IPS DF 19.7 (cell line): ENCODE results near the gene MCTP2.

ENCODE experiments used
- DNase-seq: peaks from one replicate; pipeline ENCODE4 v3.0.0-alpha.2; 2013; ENCODE audit warnings: low read depth, low spot score

The MCTP2 gene, protein sequence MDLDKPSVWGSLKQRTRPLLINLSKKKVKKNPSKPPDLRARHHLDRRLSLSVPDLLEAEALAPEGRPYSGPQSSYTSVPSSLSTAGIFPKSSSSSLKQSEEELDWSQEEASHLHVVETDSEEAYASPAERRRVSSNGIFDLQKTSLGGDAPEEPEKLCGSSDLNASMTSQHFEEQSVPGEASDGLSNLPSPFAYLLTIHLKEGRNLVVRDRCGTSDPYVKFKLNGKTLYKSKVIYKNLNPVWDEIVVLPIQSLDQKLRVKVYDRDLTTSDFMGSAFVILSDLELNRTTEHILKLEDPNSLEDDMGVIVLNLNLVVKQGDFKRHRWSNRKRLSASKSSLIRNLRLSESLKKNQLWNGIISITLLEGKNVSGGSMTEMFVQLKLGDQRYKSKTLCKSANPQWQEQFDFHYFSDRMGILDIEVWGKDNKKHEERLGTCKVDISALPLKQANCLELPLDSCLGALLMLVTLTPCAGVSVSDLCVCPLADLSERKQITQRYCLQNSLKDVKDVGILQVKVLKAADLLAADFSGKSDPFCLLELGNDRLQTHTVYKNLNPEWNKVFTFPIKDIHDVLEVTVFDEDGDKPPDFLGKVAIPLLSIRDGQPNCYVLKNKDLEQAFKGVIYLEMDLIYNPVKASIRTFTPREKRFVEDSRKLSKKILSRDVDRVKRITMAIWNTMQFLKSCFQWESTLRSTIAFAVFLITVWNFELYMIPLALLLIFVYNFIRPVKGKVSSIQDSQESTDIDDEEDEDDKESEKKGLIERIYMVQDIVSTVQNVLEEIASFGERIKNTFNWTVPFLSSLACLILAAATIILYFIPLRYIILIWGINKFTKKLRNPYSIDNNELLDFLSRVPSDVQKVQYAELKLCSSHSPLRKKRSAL

DNA sequence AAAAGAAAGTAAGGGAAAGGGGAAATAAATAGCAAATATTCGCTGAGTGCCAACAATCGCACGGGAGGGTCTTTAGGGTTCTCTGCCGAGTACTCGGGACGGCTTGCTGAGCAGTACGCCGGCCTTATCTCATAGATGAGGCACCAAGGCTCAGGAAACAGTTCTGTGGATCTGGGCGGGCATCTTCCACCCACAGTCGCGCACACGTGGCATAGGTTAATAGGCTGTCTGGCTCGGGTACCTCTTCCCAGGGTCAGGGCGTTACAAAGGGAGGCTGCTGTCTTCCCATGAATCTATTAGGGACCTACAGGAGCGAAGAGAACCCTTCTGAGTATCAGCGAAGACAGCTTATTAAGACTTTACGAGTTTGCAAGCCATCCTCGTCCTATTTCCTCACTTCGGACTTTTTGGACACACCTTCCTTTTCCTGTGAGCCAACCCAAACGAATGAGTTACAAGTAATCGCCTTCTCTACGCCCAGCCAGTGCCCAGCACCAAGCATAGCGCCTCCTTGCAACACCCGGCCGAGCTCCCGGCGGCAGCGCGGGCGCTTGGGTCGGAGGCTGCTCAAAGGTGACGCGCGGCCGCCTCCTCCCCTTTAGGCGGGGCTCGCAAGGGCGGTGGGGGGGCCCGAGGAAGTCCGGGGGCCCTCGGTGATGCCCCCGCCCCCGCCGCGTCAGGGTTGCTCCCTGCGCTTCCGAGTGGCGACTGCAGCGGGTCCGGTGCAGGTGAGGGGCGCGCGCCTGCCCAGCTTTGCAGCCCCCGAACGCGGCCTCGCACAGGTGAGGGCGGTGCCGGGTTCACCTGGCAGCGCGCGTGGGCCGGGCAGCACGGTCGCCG is at the start of gene MCTP2:
Gene MCTP2, plus strand, starts transcription at position 679 of the 840 bp plus-strand sequence. CDS start 66,705 bp downstream, outside the sequence.
- peak; percentile 40 for DNase-seq

GRCh38 chr15:94182883-94183282 is 48.5 kb upstream of the MCTP2 start:
- no peak for DNase-seq

GRCh38 chr15:94185547-94186236 is 45.7 kb upstream of the MCTP2 start:
- DNase-seq = no peak

DNA sequence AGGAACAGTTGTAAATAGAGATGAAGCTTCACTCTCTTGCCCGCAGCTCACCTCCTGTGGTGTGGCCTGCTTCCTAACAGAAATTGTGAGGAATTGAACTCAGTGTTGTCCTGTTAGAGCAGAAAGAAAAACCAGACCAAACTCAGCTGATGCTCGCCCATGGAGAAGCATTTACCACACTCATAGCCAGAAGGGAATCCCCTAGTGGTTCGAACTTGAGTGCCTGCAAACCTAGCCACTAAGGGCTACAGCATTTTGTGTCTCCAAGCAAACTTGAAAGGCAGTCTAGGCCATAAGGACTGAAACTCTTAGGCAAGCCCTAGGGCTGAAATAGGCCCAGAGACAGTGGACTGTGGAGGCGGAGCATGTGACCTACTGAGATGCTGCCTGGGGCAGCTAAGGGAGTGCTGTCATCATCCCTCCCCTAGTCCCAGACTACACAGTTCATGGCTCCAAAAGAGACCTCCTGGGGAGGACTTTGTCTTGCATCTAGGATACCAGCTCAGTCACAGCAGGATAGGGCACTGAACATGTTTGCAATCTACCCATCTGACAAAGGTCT is 44.5 kb upstream of the MCTP2 start:
- no peak for DNase-seq

DNA sequence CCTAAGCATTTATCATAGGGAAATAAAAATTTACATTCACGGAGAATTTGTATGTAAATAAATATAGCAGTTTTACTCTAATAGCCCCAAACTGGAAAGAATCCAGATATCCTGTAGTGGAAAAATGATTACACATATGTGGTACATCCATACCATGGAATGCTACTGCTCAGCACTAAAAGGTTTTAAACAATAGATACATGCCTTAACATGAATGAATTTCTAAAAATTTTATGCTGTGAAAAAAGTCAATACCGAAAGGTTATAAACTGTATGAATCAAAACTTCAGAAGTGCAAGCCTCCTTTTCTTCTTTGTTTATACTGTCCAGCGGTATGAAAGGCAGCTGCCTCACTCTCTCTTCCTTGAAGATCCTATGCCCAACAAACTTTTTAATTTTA is 37.5 kb upstream of the MCTP2 start:
- DNase-seq = no peak

- DNase-seq = no peak
These were observed 34.8 kb upstream of the MCTP2 start for GRCh38 chr15:94196531-94196930.

DNA sequence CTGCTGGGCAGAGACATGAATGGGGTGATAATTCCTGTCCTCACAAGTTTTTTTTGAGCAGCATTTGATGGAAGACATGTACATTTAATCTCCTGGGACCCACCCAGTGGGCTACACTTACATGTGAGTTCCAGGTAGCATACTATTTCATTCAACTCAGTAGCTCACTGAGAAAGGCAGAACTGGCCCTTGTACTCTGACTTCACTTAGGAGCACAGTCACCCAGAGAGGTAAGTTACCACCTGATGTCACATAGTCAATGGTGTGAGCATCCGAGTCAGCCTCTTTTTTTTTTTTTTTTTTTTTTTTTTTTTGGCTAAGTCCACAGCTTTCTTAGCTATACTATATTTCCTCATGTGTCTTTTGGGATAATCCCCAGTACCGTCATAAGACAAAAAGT is 32.7 kb upstream of the MCTP2 start:
- DNase-seq = no peak

DNA sequence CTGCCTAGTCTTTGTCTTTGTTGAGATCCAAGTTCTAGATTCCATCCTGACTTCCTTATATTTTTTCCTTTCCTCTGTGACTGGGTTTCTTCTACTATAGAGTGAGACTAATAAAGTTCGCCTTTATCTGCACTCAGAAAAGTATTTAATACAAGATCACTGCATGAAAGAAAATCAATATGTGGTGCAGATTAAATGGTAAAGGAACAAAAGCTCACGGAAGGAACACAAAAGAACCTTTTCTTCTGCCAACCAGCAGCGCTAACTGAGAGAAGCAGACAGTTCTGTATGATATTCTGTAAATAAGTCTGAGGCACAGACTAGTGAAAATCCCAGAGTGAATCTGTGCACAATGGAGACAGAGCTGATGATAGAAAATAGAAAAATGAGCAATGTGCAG is 31.6 kb upstream of the MCTP2 start:
- DNase-seq = no peak

- DNase-seq = peak; percentile 28
These were observed 28.1 kb upstream of the MCTP2 start for GRCh38 chr15:94203306-94203705.

DNA sequence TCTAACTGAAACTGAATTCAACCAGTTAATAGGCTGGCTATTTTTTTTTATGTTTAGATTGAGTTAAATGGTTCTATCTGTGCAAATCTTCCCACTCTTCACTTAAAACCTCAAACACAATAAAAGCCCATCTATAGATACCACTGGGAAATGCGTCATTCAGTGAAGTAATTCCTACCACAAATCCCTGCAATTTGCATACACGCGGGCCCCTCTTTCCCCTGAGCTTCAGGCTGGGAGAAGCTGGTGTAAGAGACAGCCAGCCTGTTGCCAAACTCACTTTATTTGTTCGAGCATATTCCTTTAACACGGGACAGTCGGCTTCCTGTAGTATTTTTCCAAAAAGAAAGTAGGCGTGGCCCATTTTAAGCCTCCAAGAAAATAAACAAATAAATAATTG is 26.0 kb upstream of the MCTP2 start:
- no peak for DNase-seq

GRCh38 chr15:94206463-94207167 is 24.7 kb upstream of the MCTP2 start:
- DNase-seq = no peak

DNA sequence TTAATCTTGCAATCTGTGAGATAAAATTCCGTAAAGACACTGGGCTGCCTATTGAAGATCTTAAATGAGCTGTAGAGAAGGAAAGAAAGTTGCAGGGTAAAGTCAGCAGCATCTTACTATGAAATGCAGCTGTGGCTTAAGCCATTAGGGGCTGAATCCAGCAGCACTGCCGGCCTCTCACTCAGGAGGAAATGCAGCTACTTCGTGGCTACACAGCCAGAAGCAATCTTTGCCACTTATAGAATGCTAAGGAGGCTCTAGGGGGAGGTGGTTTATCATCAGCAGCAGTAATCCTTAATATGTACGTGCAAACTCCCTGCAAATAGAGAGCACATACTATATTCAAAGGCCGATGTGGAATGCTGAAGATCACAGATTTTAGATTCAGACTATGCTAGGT is 19.1 kb upstream of the MCTP2 start:
- no peak for DNase-seq

- DNase-seq = no peak
These were observed 5.7 kb upstream of the MCTP2 start for GRCh38 chr15:94225616-94226015.

- DNase-seq = no peak
These were observed 2.8 kb upstream of the MCTP2 start for GRCh38 chr15:94228611-94229010.

DNA sequence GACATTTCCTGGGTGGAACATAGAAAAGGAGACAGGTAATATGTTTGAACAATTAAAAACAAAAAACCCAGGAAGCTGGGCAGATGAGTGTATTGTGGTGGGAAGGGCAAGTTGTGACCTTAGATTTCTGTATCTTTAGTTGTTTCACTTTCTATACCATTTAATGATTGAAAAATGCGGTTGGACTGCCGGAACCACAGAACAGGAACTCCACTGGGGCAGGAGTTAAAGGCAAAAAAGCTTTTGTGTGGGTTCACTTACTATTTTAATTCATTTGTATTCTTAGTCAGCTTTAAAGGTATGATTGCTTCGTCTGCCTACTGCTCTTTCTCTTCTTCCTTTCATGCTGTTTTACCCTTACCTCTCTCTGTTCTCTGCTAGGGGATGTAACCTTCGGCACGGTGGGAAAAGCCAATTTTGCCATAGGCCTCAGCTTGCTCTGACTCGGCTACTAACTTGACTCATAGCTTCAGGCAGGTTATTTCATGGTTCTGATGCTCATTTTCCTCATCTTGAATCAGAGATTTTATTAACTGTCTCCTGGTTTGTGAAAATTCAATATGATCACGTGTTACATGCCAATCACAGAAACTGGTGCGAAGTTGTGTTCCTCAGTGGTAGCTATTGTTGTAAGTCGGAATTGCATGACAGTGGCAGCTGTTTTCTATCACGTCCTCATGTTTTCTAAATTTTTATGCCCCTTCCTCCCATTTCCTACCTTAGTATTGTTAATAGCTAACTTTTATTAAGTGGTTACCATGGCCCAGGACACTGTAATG is 1.6 kb upstream of the MCTP2 start:
- no peak for DNase-seq

GRCh38 chr15:94230431-94230882 is 904 bp upstream of the MCTP2 start:
- no peak for DNase-seq

DNA sequence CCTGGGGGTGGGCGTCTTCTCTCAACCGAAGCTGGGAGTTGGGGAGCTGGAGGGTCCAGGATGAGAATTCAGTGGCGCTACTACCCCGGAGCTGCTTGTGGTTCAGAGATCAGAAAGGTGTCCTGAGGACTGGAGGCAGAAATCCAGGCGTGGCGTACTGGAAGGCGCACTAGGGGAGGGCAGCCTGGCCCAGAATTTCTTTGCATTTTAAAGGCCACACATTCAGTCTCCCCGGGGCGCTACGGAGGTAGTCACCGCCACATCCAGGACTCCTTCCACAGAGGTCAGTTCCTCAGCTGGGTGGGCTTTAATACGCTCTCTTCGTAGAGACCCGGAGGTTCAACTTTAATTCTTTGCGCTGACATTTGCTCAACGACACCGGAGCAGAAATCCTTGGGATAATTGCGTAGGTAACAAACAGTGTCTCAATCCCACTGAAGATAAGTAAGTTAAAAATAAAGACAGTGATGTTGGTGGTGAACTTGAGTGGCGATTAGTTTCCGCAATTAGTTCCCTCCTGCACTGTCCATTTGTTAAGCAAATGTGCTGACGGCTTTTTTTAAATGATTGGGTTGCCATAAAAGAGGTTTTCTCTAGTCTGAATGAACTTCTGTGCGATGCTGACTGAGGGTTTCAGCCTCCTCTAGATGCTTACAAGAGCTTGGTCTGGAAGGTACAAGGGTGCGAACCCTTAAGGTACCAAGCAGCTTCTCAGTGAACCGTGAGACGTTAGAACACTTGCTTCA is 535 bp downstream of the MCTP2 start:
- no peak for DNase-seq

DNA sequence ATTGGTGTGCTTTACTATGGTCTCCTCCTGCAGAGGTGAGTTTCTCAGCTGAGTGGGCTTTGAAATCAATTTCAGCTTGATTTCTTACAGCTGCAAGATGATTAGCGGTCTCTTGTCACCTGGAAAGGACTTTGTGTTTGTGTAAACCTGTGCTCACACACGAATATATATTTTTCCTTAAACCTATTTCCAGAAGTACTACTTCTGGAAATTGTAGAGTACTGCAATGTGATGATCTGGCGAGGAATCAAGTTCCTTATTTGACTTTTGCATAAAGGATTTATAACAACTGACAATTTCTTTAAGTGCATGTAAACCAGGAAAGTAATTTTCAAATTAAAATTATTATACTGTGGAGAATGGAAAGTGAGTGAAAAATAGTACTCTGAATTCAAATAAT is 2.1 kb downstream of the MCTP2 start:
- no peak for DNase-seq

DNA sequence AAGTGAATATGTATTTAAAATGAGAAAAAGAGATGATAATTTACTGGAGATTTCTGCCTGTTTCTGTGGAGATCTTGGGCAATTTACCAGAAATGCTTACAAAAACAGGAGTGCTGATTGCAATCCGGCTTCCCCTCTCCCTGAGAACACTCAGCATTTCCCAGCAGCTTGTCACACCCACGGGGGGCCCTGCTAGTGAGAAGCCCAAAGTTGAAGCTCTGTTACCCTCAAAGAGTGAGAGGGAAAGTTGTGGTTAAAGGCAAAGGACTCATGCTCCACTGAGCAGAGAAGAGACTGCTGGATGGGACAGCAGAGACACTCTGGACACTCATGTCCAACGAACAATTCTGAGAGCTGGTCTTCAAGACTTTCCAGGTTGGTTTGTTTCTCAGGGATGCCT is 2.9 kb downstream of the MCTP2 start:
- DNase-seq = no peak
